K562 (cell line): ENCODE results near the gene DPM2. TPM values are rescaled to one million over a fixed set of nuclear protein-coding genes. Genes with fewer than 3 reads are reported as not detected.

Experiments used
- DIDO1 ChIP-seq: fragments of 450-650 bp; IDR thresholded peaks from 2 replicates; pipeline ENCODE4 v1.6.1; 2016; ENCODE audit warnings: low read depth, missing biosample characterization, missing genetic modification characterization
- KLF1 ChIP-seq: fragments of 450-650 bp; IDR thresholded peaks from 2 replicates; pipeline ENCODE4 v1.6.1; 2016; ENCODE audit warnings: missing genetic modification characterization, missing compliant biosample characterization
- KLF13 ChIP-seq: fragments of 450-650 bp; IDR thresholded peaks from 2 replicates; pipeline ENCODE4 v1.6.1; 2016; ENCODE audit warnings: missing genetic modification characterization, low read depth, mild to moderate bottlenecking, missing compliant biosample characterization, moderate library complexity, borderline replicate concordance
- MIER1 ChIP-seq: fragments of 450-650 bp; IDR thresholded peaks from 2 replicates; pipeline ENCODE4 v1.6.1; 2016; ENCODE audit warnings: antibody characterized with exemption, mild to moderate bottlenecking, low read depth
- NBN ChIP-seq: fragments of 450-650 bp; IDR thresholded peaks from 2 replicates; pipeline ENCODE4 v1.6.1; 2016; ENCODE audit warnings: low read depth, mild to moderate bottlenecking
- NR2C2 ChIP-seq, 2 experiments: fragments of 200-800 bp in 1 of 2; sonication (Bioruptor generic) in 1 of 2; sonication (generic) in 1 of 2; formaldehyde crosslinking in 1 of 2; IDR thresholded peaks; 2 replicates each; pipeline versions ENCODE4 v1.6.1 to v1.8.0; 2016 to 2022; ENCODE audit warnings: mild to moderate bottlenecking in 1 of 2, missing compliant biosample characterization in 1 of 2, missing genetic modification characterization in 1 of 2, missing genetic modification reagents in 1 of 2
- POLR2AphosphoS2 ChIP-seq: IDR thresholded peaks from 2 replicates; pipeline ENCODE4 v1.6.1; 2012; ENCODE audit warnings: low read length, improper control_type of control experiment
- POLR3A ChIP-seq: IDR thresholded peaks from 2 replicates; pipeline ENCODE4 v1.6.1; 2011; ENCODE audit warnings: borderline replicate concordance, mild to moderate bottlenecking, moderate library complexity; ENCODE audit not compliant: insufficient read length, insufficient read depth; ENCODE audit errors: extremely low read depth
- PURB ChIP-seq: sonication (generic); formaldehyde crosslinking; IDR thresholded peaks from 2 replicates; pipeline ENCODE4 v1.9.0; 2021; ENCODE audit warnings: low read depth, mild to moderate bottlenecking, missing genetic modification reagents
- SAFB ChIP-seq: fragments of 200-400 bp; formaldehyde crosslinking; IDR thresholded peaks from 2 replicates; pipeline ENCODE4 v1.6.1; 2017; ENCODE audit warnings: low read depth, low read length, borderline replicate concordance
- SIN3B ChIP-seq: fragments of 450-650 bp; IDR thresholded peaks from 2 replicates; pipeline ENCODE4 v1.6.1; 2017; ENCODE audit warnings: low read depth, mild to moderate bottlenecking, moderate library complexity
- SRSF3 ChIP-seq: fragments of 200-400 bp; formaldehyde crosslinking; IDR thresholded peaks from 2 replicates; pipeline ENCODE4 v1.6.1; 2016; ENCODE audit warnings: mild to moderate bottlenecking, low read length, moderate library complexity; ENCODE audit not compliant: insufficient read depth
- TBP ChIP-seq: optimal IDR thresholded peaks from 2 replicates; pipeline ENCODE3; 2011; ENCODE audit warnings: low read depth, low read length, improper control_type of control experiment
- ZNF174 ChIP-seq: fragments of 250-450 bp; sonication (Bioruptor Pico); IDR thresholded peaks from 2 replicates; pipeline ENCODE4 v1.4.0; 2020; ENCODE audit warnings: mild to moderate bottlenecking
- ZNF212 ChIP-seq: fragments of 450-650 bp; formaldehyde crosslinking; IDR thresholded peaks from 2 replicates; pipeline ENCODE4 v1.4.0; 2020; ENCODE audit warnings: mild to moderate bottlenecking
- ZNF76 ChIP-seq: fragments of 250-450 bp; sonication (Bioruptor Pico); IDR thresholded peaks from 2 replicates; pipeline ENCODE4 v1.4.0; 2020; ENCODE audit warnings: mild to moderate bottlenecking, moderate library complexity, borderline replicate concordance
- polyA plus RNA-seq, 8 experiments: library from polyadenylated mRNA; depleted of rRNA in 4 of 8; stranded (reverse) in 5 of 8; unstranded in 3 of 8; fragments of >200 nt; fragmentation: Nextera tagmentation in 2 of 8; fragmentation: Illumina TruSeq in 1 of 8; extraction: Ambion mirVana in 2 of 8; extraction: Trizol in 1 of 8; gene quantifications; 2 replicates each; pipeline versions ENCODE4 v1.2.1 to v1.2.3, GENCODE V29; 2011 to 2014; ENCODE audit warnings: inconsistent platforms in 1 of 8, missing spikeins in 1 of 8
- total RNA-seq, 7 experiments: library from RNA; depleted of rRNA in 6 of 7; stranded (reverse); fragments of >200 nt in 6 of 7; fragmentation: Illumina TruSeq in 2 of 7; extraction: Trizol in 2 of 7; gene quantifications; 2 replicates each; pipeline versions ENCODE4 v1.2.1 to v1.2.3, GENCODE V29; 2011 to 2021; ENCODE audit warnings: low replicate concordance in 1 of 7
- TF ChIP-seq, protein P1 (sequence below): fragments of 450-650 bp; IDR thresholded peaks from 2 replicates; pipeline ENCODE4 v1.6.1; 2017; ENCODE audit warnings: mild to moderate bottlenecking, moderate library complexity
- TF ChIP-seq, protein P2 (sequence below): fragments of 450-650 bp; formaldehyde crosslinking; IDR thresholded peaks from 2 replicates; pipeline ENCODE4 v1.4.0; 2022; ENCODE audit warnings: missing genetic modification characterization
- TF ChIP-seq, protein P3 (sequence below): sonication (generic); formaldehyde crosslinking; IDR thresholded peaks from 2 replicates; pipeline ENCODE4 v1.8.0; 2022; ENCODE audit warnings: mild to moderate bottlenecking, missing genetic modification reagents
- TF ChIP-seq, protein P4 (sequence below): sonication (generic); IDR thresholded peaks from 2 replicates; pipeline ENCODE4 v1.6.1; 2016
- TF ChIP-seq, protein P5 (sequence below): sonication (generic); formaldehyde crosslinking; IDR thresholded peaks from 2 replicates; pipeline ENCODE4 v1.8.1; 2022; ENCODE audit warnings: missing genetic modification reagents

DPM2 gene
- total and polyA plus RNA-seq, 9 of the 15 experiments (the other 6 are each of a cell fraction or from before 2014, with no cell fraction given), result 43.5 to 126 (median 71.1) TPM

DNA sequence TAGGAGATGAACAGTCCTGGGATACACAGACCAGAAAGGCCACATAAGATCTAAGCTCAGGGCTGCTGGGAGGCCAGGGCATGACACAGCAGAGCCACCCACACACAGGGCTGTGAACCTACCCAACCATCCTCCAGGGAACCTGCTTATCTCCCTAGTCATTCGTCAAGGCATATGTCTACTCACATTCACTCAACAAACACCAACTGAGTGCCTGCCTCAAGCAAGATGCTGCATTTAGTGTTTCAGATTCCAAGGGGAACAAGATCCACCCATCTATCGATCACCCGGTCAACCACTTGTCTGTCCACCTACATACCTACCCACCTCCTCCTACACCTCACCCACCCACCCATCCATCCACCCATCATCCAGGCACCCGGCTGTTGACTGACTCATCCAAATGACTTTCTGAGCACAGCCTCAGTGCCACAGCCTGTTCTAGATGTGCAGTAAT is 1.9 kb downstream of the DPM2 start (continued):
- TF ChIP-seq ZNF76 (CRISPR knock-in tag) (no peak), ZNF212 (CRISPR knock-in tag) (no peak), MIER1 (no peak), NBN (peak; percentile 54; the same call in 1 of the 2 replicates), ZNF174 (CRISPR knock-in tag) (no peak), POLR2AphosphoS2 (no peak), PURB (CRISPR knock-in tag) (no peak), DIDO1 (no peak), KLF1 (no peak), TBP (peak; percentile 15), SIN3B (no peak), POLR3A (no peak), NR2C2 (CRISPR knock-in tag; IDR thresholded peaks at IDR 0.05) (no peak), NR2C2 (tag; IDR thresholded peaks at IDR 0.05) (peak; percentile 62), SAFB (no peak), SRSF3 (no peak), KLF13 (tag) (no peak)
- TF ChIP-seq, protein P1, sequence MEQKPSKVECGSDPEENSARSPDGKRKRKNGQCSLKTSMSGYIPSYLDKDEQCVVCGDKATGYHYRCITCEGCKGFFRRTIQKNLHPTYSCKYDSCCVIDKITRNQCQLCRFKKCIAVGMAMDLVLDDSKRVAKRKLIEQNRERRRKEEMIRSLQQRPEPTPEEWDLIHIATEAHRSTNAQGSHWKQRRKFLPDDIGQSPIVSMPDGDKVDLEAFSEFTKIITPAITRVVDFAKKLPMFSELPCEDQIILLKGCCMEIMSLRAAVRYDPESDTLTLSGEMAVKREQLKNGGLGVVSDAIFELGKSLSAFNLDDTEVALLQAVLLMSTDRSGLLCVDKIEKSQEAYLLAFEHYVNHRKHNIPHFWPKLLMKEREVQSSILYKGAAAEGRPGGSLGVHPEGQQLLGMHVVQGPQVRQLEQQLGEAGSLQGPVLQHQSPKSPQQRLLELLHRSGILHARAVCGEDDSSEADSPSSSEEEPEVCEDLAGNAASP, result no peak
- TF ChIP-seq, protein P2, sequence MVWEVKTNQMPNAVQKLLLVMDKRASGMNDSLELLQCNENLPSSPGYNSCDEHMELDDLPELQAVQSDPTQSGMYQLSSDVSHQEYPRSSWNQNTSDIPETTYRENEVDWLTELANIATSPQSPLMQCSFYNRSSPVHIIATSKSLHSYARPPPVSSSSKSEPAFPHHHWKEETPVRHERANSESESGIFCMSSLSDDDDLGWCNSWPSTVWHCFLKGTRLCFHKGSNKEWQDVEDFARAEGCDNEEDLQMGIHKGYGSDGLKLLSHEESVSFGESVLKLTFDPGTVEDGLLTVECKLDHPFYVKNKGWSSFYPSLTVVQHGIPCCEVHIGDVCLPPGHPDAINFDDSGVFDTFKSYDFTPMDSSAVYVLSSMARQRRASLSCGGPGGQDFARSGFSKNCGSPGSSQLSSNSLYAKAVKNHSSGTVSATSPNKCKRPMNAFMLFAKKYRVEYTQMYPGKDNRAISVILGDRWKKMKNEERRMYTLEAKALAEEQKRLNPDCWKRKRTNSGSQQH (CRISPR knock-in tag), result no peak
- TF ChIP-seq, protein P3, sequence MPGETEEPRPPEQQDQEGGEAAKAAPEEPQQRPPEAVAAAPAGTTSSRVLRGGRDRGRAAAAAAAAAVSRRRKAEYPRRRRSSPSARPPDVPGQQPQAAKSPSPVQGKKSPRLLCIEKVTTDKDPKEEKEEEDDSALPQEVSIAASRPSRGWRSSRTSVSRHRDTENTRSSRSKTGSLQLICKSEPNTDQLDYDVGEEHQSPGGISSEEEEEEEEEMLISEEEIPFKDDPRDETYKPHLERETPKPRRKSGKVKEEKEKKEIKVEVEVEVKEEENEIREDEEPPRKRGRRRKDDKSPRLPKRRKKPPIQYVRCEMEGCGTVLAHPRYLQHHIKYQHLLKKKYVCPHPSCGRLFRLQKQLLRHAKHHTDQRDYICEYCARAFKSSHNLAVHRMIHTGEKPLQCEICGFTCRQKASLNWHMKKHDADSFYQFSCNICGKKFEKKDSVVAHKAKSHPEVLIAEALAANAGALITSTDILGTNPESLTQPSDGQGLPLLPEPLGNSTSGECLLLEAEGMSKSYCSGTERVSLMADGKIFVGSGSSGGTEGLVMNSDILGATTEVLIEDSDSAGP (CRISPR knock-in tag), result no peak
- TF ChIP-seq, protein P4, sequence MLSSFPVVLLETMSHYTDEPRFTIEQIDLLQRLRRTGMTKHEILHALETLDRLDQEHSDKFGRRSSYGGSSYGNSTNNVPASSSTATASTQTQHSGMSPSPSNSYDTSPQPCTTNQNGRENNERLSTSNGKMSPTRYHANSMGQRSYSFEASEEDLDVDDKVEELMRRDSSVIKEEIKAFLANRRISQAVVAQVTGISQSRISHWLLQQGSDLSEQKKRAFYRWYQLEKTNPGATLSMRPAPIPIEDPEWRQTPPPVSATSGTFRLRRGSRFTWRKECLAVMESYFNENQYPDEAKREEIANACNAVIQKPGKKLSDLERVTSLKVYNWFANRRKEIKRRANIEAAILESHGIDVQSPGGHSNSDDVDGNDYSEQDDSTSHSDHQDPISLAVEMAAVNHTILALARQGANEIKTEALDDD, result peak; percentile 77; the same call in 1 of the 2 replicates
- TF ChIP-seq, protein P5, sequence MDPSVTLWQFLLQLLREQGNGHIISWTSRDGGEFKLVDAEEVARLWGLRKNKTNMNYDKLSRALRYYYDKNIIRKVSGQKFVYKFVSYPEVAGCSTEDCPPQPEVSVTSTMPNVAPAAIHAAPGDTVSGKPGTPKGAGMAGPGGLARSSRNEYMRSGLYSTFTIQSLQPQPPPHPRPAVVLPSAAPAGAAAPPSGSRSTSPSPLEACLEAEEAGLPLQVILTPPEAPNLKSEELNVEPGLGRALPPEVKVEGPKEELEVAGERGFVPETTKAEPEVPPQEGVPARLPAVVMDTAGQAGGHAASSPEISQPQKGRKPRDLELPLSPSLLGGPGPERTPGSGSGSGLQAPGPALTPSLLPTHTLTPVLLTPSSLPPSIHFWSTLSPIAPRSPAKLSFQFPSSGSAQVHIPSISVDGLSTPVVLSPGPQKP (CRISPR knock-in tag), result no peak
